ENCODE results near the gene MED15.

DNA sequence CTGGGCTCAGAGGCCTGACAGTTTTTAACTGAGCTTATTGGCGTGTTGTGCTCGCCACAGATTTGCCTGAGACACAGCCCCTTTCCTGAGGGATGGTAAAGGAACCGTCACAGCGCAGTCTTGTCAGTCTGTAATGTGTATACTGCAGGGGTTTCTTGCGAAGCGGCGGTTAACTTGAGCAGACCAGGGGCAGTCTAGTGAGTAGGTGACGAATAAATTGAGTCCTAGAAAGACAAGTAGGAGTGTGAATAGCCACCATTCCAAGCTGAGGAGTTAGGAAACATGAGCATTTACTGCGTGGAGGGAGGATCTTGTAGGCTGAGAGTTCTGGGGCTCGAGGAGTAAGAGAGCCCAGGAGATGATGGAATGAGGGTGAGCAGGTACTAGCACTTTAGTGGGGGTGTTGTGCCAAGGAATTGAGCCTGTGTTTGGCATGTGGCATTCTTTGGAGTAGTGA lies 1.4 kb downstream of the MED15 start:
- TF ChIP-seq POLR2AphosphoS5 (IDR thresholded peaks at IDR 0.05; ENCODE audit: borderline replicate concordance, low read depth, low read length) (no peak), EZH2 (IDR thresholded peaks at IDR 0.05) (no peak)

Data from SK-N-MC (cell line).